Neutrophil (primary cell): ENCODE results near the gene ACTR3C.

ENCODE experiments used
- H3K27ac ChIP-seq: fragments of 200-600 bp; sonication (generic); 2 replicates; pipeline ENCODE4 v1.5.1; 2016; ENCODE audit warnings: mild to moderate bottlenecking, moderate library complexity
- H3K27me3 ChIP-seq: fragments of 200-600 bp; sonication (generic); 2 replicates; pipeline ENCODE4 v1.6.0; 2016; ENCODE audit warnings: mild to moderate bottlenecking
- H3K36me3 ChIP-seq: fragments of 200-600 bp; sonication (generic); 2 replicates; pipeline ENCODE4 v1.5.1; 2017
- H3K4me1 ChIP-seq, 2 experiments: fragments of 200-600 bp in 1 of 2; sonication (generic) in 1 of 2; 1 replicate in 1 of 2; 2 replicates in 1 of 2; pipeline versions ENCODE4 v1.5.1 to v1.6.1; 2013 to 2016; ENCODE audit warnings: low read depth in 1 of 2, low read length in 1 of 2, mild to moderate bottlenecking in 1 of 2, moderate library complexity in 1 of 2; ENCODE audit not compliant: control insufficient read depth in 1 of 2, insufficient read depth in 1 of 2
- H3K4me3 ChIP-seq, 2 experiments: fragments of 200-600 bp in 1 of 2; sonication (generic) in 1 of 2; 1 replicate in 1 of 2; 2 replicates in 1 of 2; pipeline ENCODE4 v1.5.1; 2013 to 2016; ENCODE audit warnings: low read depth in 1 of 2, low read length in 1 of 2, mild to moderate bottlenecking in 1 of 2, moderate library complexity in 1 of 2
- H3K9me3 ChIP-seq: fragments of 200-600 bp; sonication (generic); 2 replicates; pipeline ENCODE4 v1.5.1; 2016
- CTCF ChIP-seq: fragments of 200-600 bp; sonication (generic); IDR thresholded peaks from 2 replicates; pipeline ENCODE4 v1.5.1; 2016; ENCODE audit warnings: antibody characterized with exemption

Gene ACTR3C

GRCh38 chr7:150361402-150361801 is 38.1 kb upstream of the ACTR3C start:
- H3K36me3 ChIP-seq = no peaks in the 10 kb centered on the region
- TF ChIP-seq CTCF = no peak
- no peaks in the 10 kb centered on the region for H3K9me3 ChIP-seq
- H3K4me3 ChIP-seq = no peak overlapping the region
- H3K4me1 ChIP-seq = peaks cover 30 to 33% of the 10 kb centered on the region in 2 experiments
- H3K27me3 ChIP-seq = no peaks in the 10 kb centered on the region
- no peak overlapping the region for H3K27ac ChIP-seq

GRCh38 chr7:150360363-150361058 is 37.2 kb upstream of the ACTR3C start:
- Histone ChIP-seq H3K4me1 (peaks cover 21 to 24% of the 10 kb centered on the region in 2 experiments), H3K9me3 (no peaks in the 10 kb centered on the region), H3K27ac (no peak overlapping the region), H3K36me3 (no peaks in the 10 kb centered on the region), H3K4me3 (no peak overlapping the region), H3K27me3 (no peaks in the 10 kb centered on the region)
- no peak for TF ChIP-seq CTCF

GRCh38 chr7:150359622-150360362 is 36.4 kb upstream of the ACTR3C start:
- no peaks in the 10 kb centered on the region for H3K27me3 ChIP-seq
- H3K4me3 ChIP-seq = no peak overlapping the region
- H3K36me3 ChIP-seq = no peaks in the 10 kb centered on the region
- H3K4me1 ChIP-seq = peaks cover 15 to 18% of the 10 kb centered on the region in 2 experiments
- H3K27ac ChIP-seq = no peak overlapping the region
- H3K9me3 ChIP-seq = no peaks in the 10 kb centered on the region
- TF ChIP-seq CTCF = no peak

- H3K27ac ChIP-seq = no peak overlapping the region
These were observed 35.8 kb upstream of the ACTR3C start for GRCh38 chr7:150358988-150359621.

GRCh38 chr7:150358433-150358832 is 35.1 kb upstream of the ACTR3C start:
- H3K27me3 ChIP-seq = no peaks in the 10 kb centered on the region
- no peaks in the 10 kb centered on the region for H3K9me3 ChIP-seq
- no peak overlapping the region for H3K4me3 ChIP-seq
- TF ChIP-seq CTCF = no peak
- H3K4me1 ChIP-seq = peaks cover 3 to 4% of the 10 kb centered on the region in 2 experiments
- no peaks in the 10 kb centered on the region for H3K36me3 ChIP-seq
- no peak overlapping the region for H3K27ac ChIP-seq

More at GRCh38 chr7:150358988-150359621, 35.8 kb upstream of the ACTR3C start:
- H3K36me3 ChIP-seq = no peaks in the 10 kb centered on the region
- H3K4me3 ChIP-seq = no peak overlapping the region
- H3K9me3 ChIP-seq = no peaks in the 10 kb centered on the region
- peaks cover 9 to 11% of the 10 kb centered on the region in 2 experiments for H3K4me1 ChIP-seq
- no peaks in the 10 kb centered on the region for H3K27me3 ChIP-seq
- no peak for TF ChIP-seq CTCF
